Cerebellar cortex (tissue), 1 donor: ENCODE data around the gene DDX18.
A peak's percentile ranks its signal among the peaks of the same experiment; 100 is the strongest.

ENCODE experiments used
- DNase-seq: peaks from one replicate; pipeline ENCODE4 v3.0.0-alpha.2; 2015; ENCODE audit warnings: low spot score

DDX18 gene

DNA sequence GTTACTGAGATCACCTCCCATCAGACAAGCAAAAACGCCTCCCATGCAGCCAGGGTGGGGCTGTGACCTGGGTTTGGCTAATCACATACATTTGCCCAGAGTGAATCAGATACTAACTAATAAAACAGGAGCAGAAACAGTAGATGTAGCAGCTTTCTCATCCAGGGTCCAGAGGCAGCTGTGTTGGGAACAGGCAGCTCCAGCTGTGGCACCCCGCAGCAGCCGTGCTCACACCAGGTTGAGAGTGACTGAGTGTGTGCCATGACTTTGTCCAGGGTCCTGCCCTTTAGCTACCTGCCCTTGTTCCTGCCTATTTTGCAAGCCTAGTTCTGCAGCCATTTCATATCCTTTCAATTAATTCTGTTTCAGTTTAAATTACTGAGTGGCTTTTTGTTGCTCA is 20.5 kb downstream of the DDX18 start:
- no peak for DNase-seq

DNA sequence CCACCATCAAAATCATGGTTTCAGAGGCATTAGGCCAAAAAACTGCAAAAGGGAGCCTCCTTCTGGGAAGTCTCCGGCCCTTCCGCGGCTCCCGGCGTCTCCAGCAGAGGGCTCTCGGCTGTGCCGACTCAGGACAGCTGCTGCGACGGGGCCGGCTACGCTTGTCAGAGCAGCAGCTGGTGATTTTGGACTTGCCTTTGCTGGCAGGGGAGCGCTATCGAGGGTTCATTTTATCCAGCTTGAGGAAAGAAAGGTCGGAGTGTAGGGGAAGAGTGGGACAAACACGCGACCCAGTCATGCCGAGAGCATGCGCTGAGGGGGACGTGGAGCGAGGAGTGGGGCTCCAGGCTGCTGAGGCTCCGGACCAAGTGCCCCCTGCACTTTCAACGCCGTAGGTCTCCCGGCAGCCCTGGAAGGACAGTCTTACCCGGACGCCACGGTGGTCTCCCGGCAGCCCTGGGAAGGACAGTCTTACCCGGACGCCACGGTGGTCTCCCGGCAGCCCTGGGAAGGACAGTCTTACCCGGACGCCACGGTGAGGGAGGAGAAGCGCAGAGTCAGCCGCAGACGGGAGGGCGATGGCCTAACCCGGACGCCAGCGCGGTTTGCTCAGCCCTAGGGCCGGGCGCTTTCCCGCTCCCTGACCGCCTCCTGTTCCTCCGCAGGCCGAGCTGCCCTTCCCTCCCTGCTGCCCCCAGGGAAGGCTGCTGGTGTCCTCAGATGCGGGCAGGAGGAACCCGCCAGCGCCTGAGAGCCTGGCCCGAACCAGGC is 21.7 kb downstream of the DDX18 start:
- DNase-seq, result peak; percentile 48

DNA sequence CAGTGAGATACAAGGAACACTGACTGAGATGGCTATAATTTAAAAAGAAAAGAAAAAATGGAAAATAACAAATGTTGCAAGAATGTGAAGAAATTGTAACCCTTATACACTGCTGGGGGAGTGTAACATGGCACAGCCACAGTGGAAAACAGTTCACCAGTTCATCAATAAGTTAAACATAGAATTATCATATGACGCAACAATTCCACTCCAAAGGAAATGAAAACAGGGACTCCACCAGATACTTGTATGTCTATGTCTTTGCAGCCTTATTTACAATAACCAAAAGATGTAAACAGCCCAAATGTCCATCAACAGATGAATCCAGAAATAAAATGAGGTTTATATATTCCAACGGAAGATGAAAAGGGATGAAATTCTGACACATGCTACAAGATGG is 30.8 kb downstream of the DDX18 start:
- no peak for DNase-seq

DNA sequence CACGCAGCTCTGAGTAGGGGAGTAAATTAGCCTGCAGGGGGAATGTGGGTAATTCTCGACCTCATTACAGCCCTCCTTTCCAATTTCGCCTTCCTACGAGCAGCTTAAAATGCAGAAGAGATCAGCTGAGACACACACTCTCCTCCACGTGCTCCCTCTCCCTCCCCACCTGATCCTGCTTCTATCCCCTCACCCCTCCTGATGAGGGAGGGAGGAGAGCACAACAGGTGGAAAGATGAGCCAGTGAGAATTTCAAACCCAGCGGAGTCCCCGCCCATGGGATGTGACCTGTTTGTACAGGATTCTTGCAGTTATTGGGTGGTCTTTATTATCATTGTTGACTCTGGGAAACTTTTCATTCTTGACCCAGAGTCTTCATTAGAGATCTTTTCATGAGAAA is 35.5 kb downstream of the DDX18 start:
- no peak for DNase-seq

DNA sequence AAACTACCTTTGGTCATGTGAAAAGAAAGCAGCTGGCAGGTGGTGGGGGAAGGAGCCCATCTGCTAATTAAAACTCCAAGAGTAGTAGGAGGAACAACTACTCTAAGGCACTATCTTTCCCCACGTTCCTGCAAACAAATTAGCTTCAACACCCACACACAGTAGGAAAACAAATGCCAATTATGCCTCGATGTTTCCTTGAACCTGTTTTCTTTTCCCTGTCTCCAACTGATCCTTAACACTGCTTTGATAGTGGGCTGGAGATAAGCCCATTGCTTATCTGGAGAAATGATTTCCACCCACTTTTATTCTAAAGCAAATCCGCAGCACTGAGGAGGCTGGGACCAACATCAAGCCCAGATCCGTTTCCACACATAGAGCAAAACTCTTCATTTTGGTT is 36.0 kb downstream of the DDX18 start:
- DNase-seq, result no peak

DNA sequence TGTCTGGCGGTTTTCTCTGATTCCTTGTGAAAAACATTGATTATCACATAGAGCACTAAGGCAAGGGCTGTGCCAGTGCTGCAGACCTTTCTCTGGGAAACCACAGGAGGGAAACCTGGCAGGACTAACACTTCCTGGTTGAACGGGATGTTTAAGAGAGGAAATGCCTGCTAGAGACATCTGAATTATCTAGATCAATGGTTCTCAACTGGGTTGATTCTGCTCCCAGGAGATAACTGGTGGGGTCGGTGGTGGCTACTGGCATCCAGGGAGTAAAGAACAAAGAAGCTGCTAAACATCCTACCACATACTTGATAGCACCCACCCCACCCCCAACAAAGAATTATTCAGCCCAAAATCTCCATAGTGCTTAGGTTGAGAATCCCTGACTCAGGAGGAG is 37.5 kb downstream of the DDX18 start:
- DNase-seq, result no peak

DNA sequence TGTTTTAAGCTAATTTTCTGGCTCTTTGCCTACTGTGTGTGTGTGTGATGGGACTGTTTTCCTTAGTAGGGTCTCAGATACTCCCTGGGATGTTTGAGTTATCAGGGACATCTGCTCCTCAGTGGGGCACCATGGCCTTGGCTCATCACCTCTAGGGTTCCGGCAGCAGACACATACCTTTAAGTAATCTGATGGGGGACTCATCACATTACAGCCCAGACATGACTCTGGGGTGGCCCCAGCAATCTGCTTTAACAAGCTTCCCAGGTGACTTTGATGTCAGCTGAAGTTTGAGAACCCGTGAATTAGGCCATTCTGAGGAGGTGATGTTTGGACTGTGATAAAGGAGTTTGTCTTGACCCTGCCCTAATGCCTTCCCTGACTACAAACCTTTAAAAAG is 38.8 kb downstream of the DDX18 start:
- DNase-seq, result no peak

DNA sequence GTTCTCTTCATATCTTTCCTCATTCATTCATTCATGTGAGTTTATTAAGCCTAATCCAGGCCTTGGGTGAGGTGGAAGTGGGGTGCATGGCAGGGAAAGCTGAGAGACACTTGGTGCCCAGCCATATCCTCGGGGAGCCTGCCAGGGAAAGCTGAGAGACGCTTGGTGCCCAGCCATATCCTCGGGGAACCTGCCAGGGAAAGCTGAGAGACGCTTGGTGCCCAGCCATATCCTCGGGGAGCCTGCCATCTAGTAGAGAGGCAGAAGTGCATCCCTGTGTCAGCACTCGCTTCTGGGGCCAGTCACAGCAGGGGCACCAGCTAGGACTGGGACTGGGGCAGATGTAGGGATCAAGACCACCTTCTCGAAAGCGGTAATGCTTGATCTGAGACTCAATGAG is 39.4 kb downstream of the DDX18 start:
- peak; percentile 63 for DNase-seq

DNA sequence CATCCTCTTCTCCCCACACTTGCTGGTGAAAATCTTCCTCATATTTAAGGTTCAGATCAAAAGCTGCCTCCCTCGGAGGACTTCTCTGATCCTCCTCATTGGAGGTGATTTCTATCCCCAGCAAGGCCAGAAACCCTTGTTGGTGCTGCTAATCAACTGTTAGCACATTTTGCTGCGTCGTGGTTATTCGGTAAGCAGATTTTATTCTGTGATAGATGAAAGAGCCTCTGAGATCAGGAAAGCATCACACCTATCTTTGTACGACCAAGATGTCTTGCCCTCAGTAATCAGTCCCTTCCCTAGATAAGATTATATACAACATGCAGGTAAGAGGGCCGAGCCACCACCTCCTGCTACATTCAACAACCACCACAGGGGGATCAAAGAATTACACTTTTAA is 40.1 kb downstream of the DDX18 start:
- DNase-seq, result no peak

DNA sequence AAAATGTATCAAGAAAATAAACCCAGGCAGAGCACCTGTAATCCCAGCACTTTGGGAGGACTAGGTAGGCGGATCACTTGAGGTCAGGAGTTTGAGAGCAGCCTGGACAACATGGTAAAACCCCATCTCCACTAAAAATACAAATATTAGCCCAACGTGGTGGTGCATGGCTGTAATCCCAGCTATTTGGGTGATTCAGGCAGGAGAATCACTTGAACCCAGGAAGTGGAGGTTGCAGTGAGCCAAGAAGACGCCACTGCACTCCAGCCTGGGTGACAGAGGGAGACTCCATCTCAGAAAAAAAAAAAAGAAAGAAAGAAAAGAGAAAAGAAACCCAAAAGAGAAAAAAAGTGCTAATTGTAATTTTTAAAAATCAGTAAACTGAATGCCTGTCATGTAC is 41.4 kb downstream of the DDX18 start:
- no peak for DNase-seq

DNA sequence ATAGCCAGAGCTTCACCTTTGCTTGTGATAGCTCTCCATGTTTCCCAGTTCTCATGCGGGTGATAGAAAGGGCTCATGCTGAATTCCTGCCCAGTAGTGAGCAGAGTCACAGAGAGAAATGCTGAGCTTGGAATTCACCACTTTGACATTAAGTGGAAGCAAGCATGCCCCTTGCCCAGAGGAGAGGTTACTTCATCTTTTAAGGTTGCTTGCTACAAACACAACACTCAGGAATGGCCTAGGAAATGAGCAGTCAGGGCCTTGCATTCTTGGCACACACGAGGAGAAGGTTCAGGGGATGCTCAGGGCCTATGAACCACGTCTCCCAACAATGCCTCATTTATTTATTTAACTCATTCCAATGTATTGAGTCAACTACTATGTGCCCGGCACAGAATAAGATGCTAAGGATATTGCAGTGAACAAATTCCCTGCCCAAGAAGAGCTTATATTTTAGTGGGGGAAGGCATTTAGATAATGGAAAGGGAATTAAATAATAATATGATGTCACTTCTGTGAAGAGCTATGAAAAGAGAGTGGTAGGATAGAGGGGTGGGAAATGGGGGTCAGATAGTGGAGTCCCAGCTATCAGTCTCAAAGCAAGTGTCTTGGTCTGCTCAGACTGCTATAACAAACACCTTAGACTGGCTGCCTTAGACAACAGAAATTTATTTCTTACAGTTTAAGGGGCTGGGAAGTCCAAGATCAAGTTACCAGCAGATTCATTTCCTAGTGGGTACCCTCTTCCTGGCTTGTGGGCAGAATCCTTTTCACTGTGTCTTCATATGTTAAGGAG is 42.1 kb downstream of the DDX18 start:
- DNase-seq, result no peak

DNA sequence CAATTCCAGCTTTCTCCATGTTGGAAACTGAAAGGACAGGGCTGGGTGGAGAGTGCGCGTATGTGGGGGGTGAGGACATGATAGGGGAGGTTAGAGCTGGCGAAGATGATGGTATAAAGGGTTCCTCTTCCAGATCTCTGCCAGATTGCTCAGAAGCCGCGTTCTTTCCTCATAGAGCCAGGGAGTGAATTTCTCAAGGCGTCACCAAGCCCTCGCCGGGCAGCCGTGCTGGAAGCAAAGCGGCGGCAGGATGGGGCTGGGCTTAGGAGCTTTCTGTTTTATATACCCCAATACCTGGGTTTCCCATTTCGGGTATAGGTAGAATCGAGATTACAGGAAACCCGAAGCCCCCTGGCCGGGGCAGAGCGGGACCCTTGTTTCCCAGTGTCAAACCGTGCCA is 43.8 kb downstream of the DDX18 start:
- DNase-seq, result no peak

DNA sequence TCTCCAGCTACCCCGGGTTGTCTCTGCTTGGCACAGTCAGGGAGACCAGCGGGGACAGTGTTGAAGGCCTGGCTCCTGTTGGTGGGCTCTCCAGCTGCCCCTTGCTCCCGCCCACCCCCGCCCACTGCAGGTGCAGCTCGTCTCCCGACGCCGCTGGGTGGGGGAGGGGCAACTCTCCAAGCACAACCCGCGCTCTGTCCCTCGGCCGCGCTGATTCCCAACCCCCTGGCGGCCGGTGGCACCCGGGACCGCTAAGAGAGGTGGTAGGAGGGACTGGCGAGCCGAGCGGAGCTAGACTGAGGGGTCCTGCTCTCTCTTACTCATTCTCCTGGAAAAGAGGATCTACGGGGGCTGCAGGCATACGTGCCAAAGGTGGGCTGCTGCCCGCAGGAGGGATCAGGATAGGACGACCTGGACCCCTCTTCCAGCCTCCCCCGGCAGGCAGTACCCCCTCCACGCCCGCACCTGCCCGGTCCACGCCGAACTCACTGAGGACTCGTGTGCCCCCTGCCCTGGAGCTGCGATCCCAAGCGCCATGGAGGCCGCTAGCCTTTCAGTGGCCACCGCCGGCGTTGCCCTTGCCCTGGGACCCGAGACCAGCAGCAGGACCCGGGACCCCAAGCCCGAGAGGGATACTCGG is 44.5 kb downstream of the DDX18 start:
- no peak for DNase-seq

DNA sequence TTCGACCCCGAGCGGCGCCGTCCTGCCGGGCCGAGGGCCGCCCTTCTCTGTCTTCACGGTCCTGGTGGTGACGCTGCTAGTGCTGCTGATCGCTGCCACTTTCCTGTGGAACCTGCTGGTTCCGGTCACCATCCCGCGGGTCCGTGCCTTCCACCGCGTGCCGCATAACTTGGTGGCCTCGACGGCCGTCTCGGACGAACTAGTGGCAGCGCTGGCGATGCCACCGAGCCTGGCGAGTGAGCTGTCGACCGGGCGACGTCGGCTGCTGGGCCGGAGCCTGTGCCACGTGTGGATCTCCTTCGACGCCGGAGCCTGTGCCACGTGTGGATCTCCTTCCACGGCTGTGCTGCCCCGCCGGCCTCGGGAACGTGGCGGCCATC is 45.0 kb downstream of the DDX18 start:
- DNase-seq, result no peak

DNA sequence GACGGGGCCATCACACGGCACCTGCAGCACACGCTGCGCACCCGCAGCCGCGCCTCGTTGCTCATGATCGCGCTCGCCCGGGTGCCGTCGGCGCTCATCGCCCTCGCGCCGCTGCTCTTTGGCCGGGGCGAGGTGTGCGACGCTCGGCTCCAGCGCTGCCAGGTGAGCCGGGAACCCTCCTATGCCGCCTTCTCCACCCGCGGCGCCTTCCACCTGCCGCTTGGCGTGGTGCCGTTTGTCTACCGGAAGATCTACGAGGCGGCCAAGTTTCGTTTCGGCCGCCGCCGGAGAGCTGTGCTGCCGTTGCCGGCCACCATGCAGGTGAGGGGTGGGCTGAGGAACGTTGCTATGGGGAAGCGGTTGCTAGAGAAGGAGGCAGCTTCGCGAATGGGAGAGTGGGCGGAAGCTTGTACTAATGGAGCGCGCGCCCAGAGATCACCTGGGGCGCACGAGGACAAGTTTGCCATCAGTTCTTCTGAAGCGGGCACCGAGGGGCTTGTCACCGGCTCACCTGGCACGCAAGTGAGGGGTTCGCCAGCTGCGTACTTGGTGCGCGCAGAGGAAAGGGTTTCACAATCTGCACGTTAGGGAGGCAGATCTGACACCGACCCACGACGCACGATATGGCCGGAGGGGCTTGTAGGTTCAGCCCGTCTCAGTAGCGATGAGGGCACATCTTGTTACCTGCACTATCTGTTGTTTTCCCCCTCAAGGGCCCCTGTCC is 45.6 kb downstream of the DDX18 start:
- DNase-seq, result no peak

DNA sequence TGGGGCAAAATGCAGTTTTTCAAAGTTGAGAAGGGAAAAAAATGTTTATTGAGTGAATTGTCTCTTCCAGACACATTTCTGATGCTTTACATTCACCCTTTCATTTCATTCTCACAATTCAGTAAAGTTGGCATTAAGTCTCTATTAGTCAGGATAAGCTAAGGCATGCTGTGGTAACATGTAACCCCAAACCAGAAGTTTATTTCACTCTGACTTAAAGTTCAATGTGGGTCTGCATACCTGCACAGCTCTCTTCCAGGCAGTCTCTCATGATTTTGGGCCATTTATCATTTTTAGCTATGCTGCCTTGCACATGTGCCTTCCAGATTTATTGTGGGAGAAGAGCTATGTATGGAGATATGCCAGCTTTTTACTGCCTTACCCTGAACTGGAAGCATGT is 48.0 kb downstream of the DDX18 start:
- DNase-seq, result no peak

DNA sequence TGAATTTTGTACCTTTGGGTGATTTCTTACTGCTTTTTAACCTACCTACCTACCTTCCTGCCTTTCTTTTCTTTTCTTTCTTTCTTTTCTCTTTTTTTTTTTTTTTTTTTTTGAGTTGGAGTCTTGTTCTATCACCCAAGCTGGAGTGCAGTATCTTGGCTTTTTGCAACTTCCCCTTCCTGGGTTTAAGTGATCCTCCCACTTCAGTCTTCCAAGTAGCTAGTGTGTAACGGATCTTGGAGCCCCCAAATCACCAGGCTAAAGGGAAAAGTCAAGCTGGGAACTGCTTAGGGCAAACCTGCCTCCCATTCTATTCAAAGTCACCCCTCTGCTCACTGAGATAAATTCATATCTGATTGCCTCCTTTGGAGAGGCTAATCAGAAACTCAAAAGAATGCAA is 61.3 kb downstream of the DDX18 start:
- DNase-seq, result no peak

DNA sequence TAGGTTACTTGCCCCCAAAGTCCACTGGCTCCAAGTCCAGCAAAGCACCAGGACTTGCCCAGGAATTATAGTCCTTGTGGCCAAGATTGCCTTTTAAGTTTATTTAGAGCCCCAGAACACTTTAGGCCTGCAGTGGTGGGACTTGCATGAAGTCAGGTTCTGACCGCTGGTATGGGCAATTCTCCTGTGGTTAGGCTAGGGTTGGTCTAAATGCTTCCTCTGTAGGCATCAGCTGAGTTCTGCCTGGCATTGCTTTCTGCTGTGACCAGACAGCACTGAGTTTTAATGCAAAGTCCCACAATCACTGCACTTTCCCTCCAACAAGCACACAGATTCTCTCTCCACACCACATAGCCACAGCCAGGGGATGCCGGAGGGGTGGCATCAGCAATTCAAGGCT is 64.5 kb downstream of the DDX18 start:
- no peak for DNase-seq
